AG08395 (cell line): ENCODE data around the gene LCE1B.

Experiments
- DNase-seq: peaks from one replicate; pipeline ENCODE4 v3.0.0; 2012; ENCODE audit warnings: mixed read lengths, low spot score

The LCE1B gene, protein sequence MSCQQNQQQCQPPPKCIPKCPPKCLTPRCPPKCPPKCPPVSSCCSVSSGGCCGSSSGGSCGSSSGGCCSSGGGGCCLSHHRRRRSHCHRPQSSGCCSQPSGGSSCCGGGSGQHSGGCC

DNA sequence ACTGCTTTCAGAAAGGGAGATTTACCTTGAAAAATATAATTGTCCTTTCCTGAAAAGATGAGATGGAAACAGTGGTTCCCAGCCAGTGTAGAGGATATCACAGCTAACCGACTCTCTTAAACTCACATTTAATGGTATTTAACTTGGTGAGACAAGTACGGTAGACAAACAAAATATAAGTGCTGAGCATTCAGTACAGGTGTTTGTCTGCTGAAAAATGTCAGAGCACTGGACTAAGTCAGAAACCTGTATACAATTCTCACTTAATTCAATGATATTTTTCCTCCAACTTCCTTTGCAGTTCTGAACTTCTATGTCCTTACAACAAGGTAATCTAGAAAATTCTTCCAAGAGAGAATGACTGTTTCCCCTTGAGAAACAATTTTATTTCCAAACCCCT, at the start of gene LCE1B:
LCE1B (plus strand) TSS at position 301 of the 400 bp plus-strand sequence. CDS start 476 bp downstream, outside the sequence.
- no peak for DNase-seq

DNA sequence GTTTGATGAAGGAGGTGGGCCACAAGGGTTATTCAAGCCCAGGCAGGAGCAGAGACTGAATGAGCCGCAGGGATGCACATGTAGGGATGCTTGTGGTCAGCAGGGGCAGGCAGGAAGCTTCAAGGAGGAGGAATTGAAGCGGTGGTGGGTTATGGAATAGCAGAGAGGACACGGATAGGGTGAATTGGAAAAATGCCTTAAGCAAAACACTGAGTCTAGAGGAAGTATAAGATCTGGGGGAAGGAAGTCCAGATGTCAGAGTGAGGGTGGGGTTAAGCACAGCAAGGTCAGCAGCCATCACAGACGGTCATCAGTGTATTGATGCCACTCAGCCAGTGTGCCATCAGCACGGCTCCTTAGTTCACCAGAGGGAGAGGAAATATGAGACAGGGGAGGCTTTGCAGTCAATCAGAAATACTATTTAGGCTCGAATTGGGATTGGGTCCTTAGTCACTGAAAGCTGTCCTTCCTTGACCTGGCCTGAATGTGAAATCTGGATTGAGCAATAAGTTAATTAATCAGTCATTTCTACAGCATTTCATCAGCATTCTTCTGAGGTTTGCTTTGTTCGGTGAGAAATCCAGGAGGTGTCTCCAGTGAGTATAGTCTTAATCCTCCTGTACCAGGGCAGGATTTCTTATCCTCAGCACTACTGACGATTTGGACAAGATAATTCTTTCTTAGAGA, 42.8 kb upstream of the LCE1B start:
- no peak for DNase-seq

DNA sequence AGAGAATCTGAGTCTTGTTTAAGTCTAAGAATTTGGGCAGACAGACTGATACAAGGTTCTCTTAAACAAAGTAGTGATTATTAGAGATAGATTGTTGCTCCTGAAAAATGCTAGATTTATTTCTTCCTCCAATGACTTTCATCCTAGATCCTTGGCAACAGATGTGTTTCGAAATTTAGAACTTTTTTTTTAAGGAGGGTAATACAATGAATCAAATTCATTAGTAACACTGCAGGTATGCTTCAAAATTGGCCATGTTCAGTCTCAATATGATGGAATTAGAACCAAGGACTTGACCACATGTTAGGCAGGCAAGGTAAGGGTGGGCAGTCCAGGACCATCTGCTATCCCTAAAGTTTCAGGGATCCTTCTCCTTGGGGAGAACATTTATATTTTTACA, 41.4 kb upstream of the LCE1B start:
- no peak for DNase-seq

DNA sequence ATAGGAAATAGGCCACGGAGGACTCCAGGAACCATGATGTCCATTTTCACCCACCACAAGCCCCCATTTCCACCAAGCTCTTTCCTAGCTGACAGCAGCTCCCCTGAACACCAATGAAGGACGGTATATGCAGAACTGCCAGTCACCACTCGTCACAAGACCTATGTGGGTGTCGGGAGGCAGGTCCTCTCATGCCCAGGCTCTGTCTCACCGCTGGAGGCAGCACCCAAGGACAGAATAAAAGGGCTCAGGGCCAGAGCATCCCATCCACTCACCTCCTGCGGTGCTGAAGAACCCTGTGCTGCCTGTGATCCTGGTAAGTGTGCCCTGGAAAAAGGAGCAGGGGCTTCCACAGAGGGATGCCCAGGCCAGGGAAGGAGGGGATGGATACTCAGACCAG, 36.9 kb upstream of the LCE1B start, which contains the start of gene LCE1F:
LCE1F (plus strand) TSS at position 266 of the 400 bp plus-strand sequence. CDS start 1,232 bp downstream, outside the sequence.
- DNase-seq: no peak

DNA sequence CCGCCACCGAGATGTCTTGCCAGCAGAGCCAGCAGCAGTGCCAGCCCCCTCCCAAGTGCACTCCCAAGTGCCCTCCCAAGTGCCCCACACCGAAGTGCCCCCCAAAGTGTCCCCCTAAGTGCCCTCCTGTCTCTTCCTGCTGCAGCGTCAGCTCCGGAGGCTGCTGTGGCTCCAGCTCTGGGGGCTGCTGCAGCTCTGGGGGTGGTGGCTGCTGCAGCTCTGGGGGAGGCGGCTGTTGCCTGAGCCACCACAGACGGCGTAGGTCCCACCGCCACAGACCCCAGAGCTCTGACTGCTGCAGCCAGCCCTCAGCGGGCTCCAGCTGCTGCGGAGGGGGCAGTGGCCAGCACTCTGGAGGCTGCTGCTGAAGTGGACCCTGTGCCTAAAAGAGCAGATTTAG, 35.4 kb upstream of the LCE1B start:
- DNase-seq: no peak

- no peak for DNase-seq
Observed at GRCh38 chr1:152777510-152778137, 34.1 kb upstream of the LCE1B start.

GRCh38 chr1:152783095-152783494, 28.7 kb upstream of the LCE1B start:
- DNase-seq: no peak

GRCh38 chr1:152786077-152786476, 25.7 kb upstream of the LCE1B start, which contains the start of gene LCE1E:
TSS of gene LCE1E (plus strand) at chr1:152786257. CDS start at chr1:152787300, 1,043 bp downstream.
- DNase-seq: no peak

GRCh38 chr1:152795686-152796085, 16.1 kb upstream of the LCE1B start:
- DNase-seq: no peak

- DNase-seq: no peak
Observed at GRCh38 chr1:152796421-152796820, 15.3 kb upstream of the LCE1B start, which contains the start of gene LCE1D. TSS of gene LCE1D (plus strand) at chr1:152796721. CDS start at chr1:152797795, 1,074 bp downstream.

GRCh38 chr1:152801333-152801732, 10.4 kb upstream of the LCE1B start:
- DNase-seq: no peak

GRCh38 chr1:152806576-152806975, 5.2 kb upstream of the LCE1B start, which contains the start of gene LCE1C:
TSS of gene LCE1C (minus strand) at chr1:152806651. CDS start at chr1:152805478, 1,173 bp downstream.
- DNase-seq: no peak

DNA sequence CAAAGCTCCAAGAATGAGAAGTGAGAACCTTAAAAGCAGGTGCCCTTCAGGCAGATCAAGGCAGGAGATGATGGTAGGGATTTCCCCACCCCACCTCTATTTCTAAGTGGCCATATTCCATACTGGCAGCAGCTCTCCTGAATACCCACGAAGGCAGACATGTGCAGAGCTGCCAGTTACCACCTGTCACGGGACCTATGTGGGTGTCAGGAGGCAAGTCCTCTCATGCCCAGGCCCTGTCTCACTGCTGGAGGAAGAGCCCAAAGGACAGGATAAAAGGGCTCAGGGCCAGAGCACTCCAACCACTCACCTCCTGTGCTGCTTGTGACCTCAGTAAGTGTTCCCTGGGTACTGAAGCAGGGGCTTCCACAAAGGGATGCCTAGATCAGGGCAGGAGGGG, 721 bp upstream of the LCE1B start:
- DNase-seq: no peak

GRCh38 chr1:152817309-152817708, 5.5 kb downstream of the LCE1B start:
- DNase-seq: no peak

DNA sequence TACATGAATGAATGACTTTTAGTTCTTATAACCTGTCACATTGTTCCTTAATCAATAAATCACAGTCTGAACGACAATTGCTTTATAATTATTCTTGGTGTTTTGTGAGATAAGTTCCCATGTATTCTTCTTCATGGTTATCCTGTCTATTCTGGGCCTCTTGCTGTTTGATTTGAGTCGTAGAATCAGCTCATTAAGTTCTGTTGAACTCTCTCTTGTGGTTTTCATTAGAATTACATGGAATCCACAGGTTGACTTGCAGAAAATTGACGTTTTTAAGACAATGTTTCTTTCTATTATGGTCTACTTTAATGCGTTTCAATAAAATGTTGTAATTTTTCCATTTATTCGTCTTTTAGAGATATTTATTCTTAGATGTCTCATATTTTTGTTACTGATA, 11.5 kb downstream of the LCE1B start:
- DNase-seq: no peak

DNA sequence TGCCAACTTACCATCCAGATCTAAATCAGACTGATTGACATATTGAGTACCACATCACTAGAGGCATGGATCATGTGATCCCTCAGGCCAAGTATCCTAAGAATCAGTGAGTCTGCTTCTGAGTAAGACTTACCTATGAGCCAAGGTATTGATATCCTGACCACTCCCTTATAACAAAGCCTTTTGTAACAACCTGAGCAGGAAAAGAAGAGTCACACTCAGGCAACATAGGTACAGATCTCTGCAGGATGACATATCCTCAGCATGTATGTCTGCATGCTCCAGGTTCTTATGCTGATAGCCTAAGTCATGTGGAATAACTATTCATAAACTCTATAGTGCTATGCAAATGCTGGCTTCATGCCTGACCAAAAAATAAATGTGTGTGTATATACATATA, 13.2 kb downstream of the LCE1B start:
- no peak for DNase-seq

DNA sequence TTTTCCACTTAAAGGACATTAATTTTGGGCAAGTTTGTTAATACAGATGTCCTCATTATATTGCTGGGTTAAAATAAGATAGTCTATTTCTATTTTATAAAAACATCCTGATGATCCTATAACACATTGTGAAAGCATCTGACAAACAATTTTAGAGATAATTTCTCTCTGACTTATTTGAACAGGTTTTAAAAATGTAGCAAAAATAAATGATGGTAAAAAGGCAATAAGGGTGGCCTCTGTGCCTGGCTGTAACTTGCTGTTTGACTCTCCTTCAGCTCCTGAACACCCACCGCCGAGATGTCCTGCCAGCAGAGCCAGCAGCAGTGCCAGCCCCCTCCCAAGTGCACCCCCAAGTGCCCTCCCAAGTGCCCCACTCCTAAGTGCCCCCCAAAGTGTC, 15.4 kb downstream of the LCE1B start, which contains the start of gene LCE1A:
LCE1A (plus strand) TSS at position 301 of the 400 bp plus-strand sequence; CDS start at position 301, 0 bp downstream.
- DNase-seq: no peak

- no peak for DNase-seq
Observed at GRCh38 chr1:152836870-152837269, 25.1 kb downstream of the LCE1B start.

- no peak for DNase-seq
Observed at GRCh38 chr1:152842556-152842955, 30.8 kb downstream of the LCE1B start, which contains the start of gene LCE6A. TSS of gene LCE6A (plus strand) at chr1:152842856. CDS start at chr1:152843521, 665 bp downstream.

DNA sequence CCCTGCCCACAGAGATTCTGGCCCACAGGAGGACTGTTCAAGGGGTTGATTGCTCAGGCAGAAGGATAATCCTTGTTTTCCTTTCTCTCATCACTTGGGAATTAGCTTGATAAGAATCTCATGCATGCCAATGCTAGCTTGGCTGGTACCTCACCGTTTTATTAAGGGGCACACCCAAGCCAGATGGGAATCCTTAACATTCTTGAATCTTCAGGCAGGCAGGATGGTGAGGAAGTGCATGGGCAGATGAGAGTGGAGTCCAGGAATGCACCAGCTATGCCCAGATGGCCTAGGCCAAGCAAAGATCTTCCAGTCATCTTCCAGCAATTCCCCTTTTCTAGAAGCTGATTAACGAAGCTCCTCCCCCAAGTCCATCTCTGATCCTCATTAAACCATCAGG, 43.9 kb downstream of the LCE1B start:
- no peak for DNase-seq

- DNase-seq: no peak
Observed at GRCh38 chr1:152858062-152858461, 46.3 kb downstream of the LCE1B start.

- DNase-seq: no peak
Observed at GRCh38 chr1:152859696-152860095, 47.9 kb downstream of the LCE1B start, which contains the start of gene LCE7A. TSS of gene LCE7A (plus strand) at chr1:152859996. CDS start at chr1:152860698, 702 bp downstream.

DNA sequence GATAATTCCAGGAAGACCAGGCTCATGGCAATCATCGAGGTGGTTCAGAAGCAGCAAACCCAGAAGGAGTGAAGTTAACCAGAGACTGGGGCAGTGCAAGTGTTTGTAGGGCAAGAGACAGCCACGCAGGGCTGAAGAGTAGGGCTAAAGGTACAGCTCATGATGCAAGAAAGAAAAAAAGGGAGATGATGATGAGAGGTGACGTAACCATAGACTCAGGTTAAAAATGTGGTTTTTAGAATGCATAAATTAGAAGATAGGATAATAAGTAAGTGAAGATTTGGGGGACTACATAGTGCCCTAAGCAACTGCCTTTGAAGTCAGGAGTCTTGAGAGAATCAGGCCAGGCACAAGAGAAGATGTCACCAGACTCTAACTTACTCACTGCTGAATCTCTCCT, 48.4 kb downstream of the LCE1B start:
- DNase-seq: no peak
